AG04450 (cell line): Measurements from ENCODE around the gene AKAP12. TPM values are rescaled to one million over a fixed set of nuclear protein-coding genes. Genes with fewer than 3 reads are reported as not detected.

Experiments
- CTCF ChIA-PET: fragments of 300-600, 350-600 bp; formaldehyde crosslinking; extraction: SDS; loops from one replicate; lab custom pipeline; 2022; ENCODE audit warnings: antibody characterized with exemption, inconsistent platforms; lab: Charles Lee
- POLR2A ChIA-PET: fragments of 350-600 bp; formaldehyde crosslinking; extraction: SDS; loops from one replicate; lab custom pipeline; 2021; ENCODE audit warnings: antibody characterized with exemption, inconsistent platforms; lab: Yijun Ruan, JAX
- DNase-seq: peaks from one replicate; pipeline ENCODE4 v3.0.0-alpha.2; 2011; ENCODE audit warnings: low read depth, low spot score
- H3K27ac ChIP-seq: one replicate; pipeline ENCODE4 v1.5.1; 2012; ENCODE audit warnings: low read depth, low read length, control low read depth
- H3K27me3 ChIP-seq: one replicate; pipeline ENCODE4 v1.6.0; 2012; ENCODE audit warnings: low read length; ENCODE audit not compliant: control insufficient read depth, insufficient read depth
- H3K4me3 ChIP-seq: 2 replicates; pipeline ENCODE4 v1.5.1; 2011; ENCODE audit warnings: mild to moderate bottlenecking, low read depth, low read length, control low read depth
- H3K9me3 ChIP-seq: 2 replicates; pipeline ENCODE4 v1.5.1; 2012; ENCODE audit warnings: low read length; ENCODE audit not compliant: control insufficient read depth, insufficient read depth
- CTCF ChIP-seq: IDR thresholded peaks from 2 replicates; pipeline ENCODE4 v1.5.1; 2011; ENCODE audit warnings: low read depth, low read length, control low read depth, inconsistent platforms
- polyA plus RNA-seq: library from polyadenylated mRNA; depleted of rRNA; stranded (reverse); fragments of >200 nt; gene quantifications from 2 replicates; pipeline ENCODE4 v1.2.3, GENCODE V29; 2011

Gene AKAP12
- polyA plus RNA-seq, 1 experiment, result 73.2 TPM

GRCh38 chr6:151263967-151264366 is 24.2 kb downstream of the AKAP12 start:
- ChIA-PET POLR2A (no interaction called here), CTCF (interaction anchor here (1.2 to 5.1 kb wide), 2 partner anchors 17 to 61 kb away, joined by 7 to 21 read pairs; no protein-coding TSS in a partner anchor)
- DNase-seq, result no peak
- Histone ChIP-seq H3K9me3 (no peaks in the 10 kb centered on the region), H3K27ac (no peak overlapping the region), H3K27me3 (no peaks in the 10 kb centered on the region), H3K4me3 (no peak overlapping the region)
- TF ChIP-seq CTCF, result no peak

GRCh38 chr6:151265282-151265681 is 25.5 kb downstream of the AKAP12 start:
- CTCF ChIA-PET, result interaction anchor here (0.6 to 5.1 kb wide), 4 partner anchors 21 to 373 kb away, joined by 3 to 21 read pairs (median 6); no protein-coding TSS in a partner anchor
- POLR2A ChIA-PET, result no interaction called here

GRCh38 chr6:151269321-151269995 is 29.7 kb downstream of the AKAP12 start:
- Histone ChIP-seq H3K27ac (no peak overlapping the region), H3K27me3 (no peaks in the 10 kb centered on the region), H3K9me3 (no peaks in the 10 kb centered on the region), H3K4me3 (no peak overlapping the region)
- ChIA-PET POLR2A (no interaction called here), CTCF (no interaction called here)
- no peak for TF ChIP-seq CTCF
- DNase-seq, result no peak

More at GRCh38 chr6:151265282-151265681, 25.5 kb downstream of the AKAP12 start:
- Histone ChIP-seq H3K4me3 (no peak overlapping the region), H3K9me3 (no peaks in the 10 kb centered on the region), H3K27ac (no peak overlapping the region), H3K27me3 (no peaks in the 10 kb centered on the region)
- no peak for DNase-seq
- TF ChIP-seq CTCF, result no peak

DNA sequence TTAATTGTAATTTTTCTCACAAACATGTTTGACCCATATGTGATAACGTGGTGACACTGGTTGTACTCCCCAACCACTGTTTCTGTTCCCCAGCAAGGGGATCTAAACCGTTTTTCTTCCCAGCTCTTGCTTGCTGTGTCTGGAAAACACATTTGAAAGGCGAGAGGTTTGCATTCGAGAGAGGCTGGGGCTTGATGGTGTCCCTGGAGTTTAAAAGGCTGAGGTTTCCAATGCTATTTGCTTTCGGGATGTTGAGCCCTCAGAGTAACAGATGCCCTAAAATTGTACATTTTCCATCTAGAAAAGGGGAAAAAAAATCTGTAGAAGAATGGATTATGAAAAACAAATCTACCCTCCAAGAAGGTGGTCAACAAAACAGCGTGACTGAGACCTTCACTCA is 35.4 kb downstream of the AKAP12 start:
- no peaks in the 10 kb centered on the region for H3K27me3 ChIP-seq
- no peak overlapping the region for H3K27ac ChIP-seq
- POLR2A ChIA-PET, result no interaction called here
- no peak overlapping the region for H3K4me3 ChIP-seq
- DNase-seq, result no peak
- CTCF ChIA-PET, result no interaction called here
- no peaks in the 10 kb centered on the region for H3K9me3 ChIP-seq
- TF ChIP-seq CTCF, result no peak

- DNase-seq, result no peak
- no peak overlapping the region for H3K4me3 ChIP-seq
- TF ChIP-seq CTCF, result no peak
- no peak overlapping the region for H3K27ac ChIP-seq
- no peaks in the 10 kb centered on the region for H3K9me3 ChIP-seq
- ChIA-PET POLR2A (no interaction called here), CTCF (no interaction called here)
- no peaks in the 10 kb centered on the region for H3K27me3 ChIP-seq
These were observed 35.8 kb downstream of the AKAP12 start for GRCh38 chr6:151275566-151275965.
